LNCaP clone FGC (cell line): ENCODE results near the gene ABCD1.

ENCODE experiments used
- DNase-seq: peaks from one replicate; pipeline ENCODE4 v3.0.0-alpha.2; 2011; ENCODE audit warnings: low read depth
- H3K4me3 ChIP-seq: 2 replicates; pipeline ENCODE4 v1.5.1; 2011; ENCODE audit warnings: mild to moderate bottlenecking, low read depth, low read length, control low read depth
- CTCF ChIP-seq: IDR thresholded peaks from 2 replicates; pipeline ENCODE4 v1.5.1; 2012; ENCODE audit warnings: mild to moderate bottlenecking; ENCODE audit not compliant: control insufficient read depth, insufficient read depth; ENCODE audit errors: extremely low read depth

Gene ABCD1

GRCh38 chrX:153750127-153750774, 25.6 kb downstream of the ABCD1 start:
- DNase-seq = no peak
- H3K4me3 ChIP-seq = no peak overlapping the region
- no peak for TF ChIP-seq CTCF

DNA sequence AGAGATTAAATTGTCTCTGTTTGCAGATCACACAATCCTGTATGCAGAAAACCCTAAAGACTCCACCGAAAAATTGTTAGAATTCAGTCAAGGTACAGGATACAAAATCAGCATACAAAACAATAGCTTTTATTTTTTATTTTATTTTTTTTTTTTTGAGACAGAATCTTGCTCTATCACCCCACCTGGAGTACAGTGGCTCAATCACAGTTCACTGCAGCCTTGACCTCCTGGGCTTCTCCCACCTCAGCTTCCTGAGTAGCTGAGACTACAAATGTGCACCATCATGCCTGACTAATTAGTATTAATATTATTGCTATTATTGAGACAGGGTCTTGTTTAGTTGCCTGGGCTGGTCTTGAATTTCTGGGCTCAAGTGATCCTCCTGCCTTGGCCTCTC, 30.5 kb downstream of the ABCD1 start:
- H3K4me3 ChIP-seq = no peak overlapping the region
- no peak for TF ChIP-seq CTCF
- no peak for DNase-seq

DNA sequence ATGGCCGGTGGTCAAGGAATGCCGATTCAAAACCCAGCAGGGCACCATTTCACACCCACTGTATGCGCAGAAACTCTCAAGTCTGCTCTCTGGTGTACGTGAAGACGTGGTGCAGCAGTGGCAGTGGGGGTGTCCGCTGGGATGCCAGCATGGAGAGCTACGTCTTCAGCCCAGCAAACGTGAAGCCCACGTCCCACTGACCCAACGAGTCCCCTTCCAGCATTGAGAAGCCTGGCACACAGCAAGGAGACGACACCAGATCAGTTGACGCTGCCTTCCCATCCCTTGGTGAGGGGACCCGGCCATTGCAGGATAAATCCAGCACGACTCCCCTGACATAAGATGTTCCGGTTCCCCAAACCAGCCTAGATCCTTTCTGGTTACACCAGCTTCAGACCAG, 37.2 kb downstream of the ABCD1 start:
- DNase-seq = no peak
- no peak for TF ChIP-seq CTCF
- H3K4me3 ChIP-seq = no peak overlapping the region

GRCh38 chrX:153762626-153763173, 38.0 kb downstream of the ABCD1 start:
- H3K4me3 ChIP-seq = no peak overlapping the region
- no peak for DNase-seq
- TF ChIP-seq CTCF = no peak

GRCh38 chrX:153763298-153763932, 38.8 kb downstream of the ABCD1 start:
- H3K4me3 ChIP-seq = no peak overlapping the region
- no peak for DNase-seq
- TF ChIP-seq CTCF = no peak

GRCh38 chrX:153763989-153764755, 39.5 kb downstream of the ABCD1 start, which contains the start of gene PLXNB3:
Gene PLXNB3 (plus strand): TSS chrX:153764249. CDS start chrX:153765536, 1,287 bp downstream.
- DNase-seq = peak; percentile 42
- peak within 1 kb of the TSS; percentile 68 for H3K4me3 ChIP-seq
- TF ChIP-seq CTCF = peak; percentile 92
